NOMO-1 treated with DMSO at 0.1 percent for 48 hours (cell line): Measurements from ENCODE around the gene WDR27.
"Not testable (repeated sequence)": the region's sequence is repeated elsewhere in the genome, so short reads cannot be mapped to it uniquely, and the experiment has no call there.

ENCODE experiments used
- DNase-seq: peaks from one replicate; lab custom pipeline; 2025; ENCODE audit not compliant: unreplicated experiment; lab: John Stamatoyannopoulos, UW

Gene WDR27

DNA sequence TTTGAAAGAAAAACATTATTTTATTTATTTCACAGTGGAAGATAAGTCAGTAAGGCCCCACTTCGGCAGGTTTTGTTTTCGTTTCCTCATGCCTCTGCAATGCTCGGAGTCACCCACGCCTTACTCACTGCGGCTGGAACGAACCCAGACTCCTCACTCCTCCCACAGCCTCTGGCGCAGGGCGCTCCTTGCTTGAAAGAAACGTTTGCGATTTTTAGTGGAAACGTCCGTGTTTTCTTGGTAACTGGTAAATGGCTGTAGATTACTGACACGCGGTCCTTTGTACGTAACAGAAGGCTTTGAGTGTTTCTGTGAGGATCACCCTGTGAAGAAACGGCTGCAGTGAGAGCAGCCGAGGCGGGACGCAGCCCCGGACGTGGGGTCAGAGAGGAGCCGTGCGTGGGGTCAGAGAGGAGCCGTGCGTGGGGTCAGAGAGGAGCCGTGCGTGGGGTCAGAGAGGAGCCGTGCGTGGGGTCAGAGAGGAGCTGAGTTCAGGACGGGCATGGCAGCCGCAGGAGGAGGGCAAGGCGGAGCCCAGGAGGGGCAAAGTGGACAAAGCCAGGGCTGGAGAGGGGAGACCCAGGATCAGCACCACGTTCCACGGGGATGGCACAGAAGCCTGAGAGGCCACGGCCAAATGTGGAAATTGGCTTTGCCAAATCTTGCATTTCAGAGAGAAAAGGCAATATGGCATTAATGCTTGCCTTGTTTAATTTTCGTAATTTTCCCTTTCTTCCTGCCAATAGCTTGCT, 249.5 kb downstream of the WDR27 start:
- no peak for DNase-seq

DNA sequence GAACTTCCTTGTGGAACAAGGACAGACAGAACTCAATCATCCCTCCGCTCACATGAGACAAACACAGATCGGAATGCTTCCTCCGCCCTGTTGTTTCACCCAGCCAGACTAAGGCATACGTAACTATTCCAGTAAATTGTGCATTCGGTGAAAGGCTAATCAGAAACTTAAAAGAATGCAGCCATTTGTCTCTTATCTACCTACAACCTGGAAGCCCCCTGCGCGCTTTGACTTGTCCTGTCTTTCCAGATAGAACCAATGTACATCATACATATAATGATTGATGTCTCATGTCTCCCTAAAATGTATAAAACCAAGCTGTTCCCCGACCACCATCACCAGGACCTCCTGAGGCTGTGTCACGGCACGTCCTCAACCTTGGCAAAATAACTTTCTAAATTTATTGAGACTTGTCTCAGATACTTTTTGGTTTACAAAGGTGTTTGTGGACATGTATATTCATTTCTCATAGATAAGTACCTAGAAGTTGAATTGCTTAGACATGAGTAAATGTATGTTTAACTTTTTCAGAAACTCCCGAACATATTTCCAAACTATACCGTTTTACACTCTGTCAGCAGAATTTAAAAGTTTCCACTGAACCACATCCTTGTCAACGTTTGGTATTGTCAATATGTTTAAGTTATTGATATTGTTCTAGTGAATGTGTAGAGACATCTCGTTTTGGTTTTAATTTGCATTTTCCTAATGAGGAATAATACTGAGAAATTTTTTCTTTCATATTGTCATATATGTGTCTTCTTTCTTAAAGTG, 250.6 kb downstream of the WDR27 start:
- no peak for DNase-seq

DNA sequence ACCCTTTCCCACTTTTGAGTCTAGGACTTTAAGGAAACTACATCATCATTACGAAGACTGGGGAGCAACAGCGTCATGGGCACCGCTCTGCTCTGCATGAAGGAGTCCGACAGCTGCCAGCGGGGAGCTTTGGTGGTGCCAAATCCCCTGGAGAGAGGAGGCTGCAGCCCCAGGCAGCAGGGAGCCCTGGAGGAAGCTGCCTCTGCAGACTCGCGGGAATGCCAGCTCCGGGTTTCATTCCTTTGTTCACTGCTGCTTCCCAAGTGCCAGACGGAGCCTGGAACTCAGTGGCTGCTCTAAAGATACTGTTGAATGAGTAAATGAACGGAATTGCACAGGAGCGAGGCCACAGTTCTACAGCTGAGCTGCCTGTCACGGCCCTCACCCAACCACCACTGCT, 251.7 kb downstream of the WDR27 start:
- DNase-seq, result no peak

DNA sequence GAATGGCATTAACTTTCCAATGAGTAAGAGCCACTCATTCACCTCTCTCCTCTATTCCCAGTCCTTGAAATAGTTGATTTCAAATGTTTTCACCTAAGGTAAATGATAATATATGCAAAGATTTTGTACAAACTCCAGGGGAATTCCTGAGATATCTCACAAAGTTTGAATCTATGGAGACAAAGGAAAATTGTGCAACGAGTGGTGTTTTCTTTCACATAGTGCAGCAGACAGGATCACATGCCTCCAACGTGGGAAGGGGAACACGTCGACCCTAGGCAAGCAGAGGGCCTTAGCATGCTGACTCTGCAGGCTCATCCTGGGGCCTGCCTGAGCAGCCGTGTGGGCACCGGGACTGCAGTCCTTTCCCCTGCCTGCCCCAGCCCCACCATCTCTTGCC, 252.6 kb downstream of the WDR27 start:
- DNase-seq, result no peak

DNA sequence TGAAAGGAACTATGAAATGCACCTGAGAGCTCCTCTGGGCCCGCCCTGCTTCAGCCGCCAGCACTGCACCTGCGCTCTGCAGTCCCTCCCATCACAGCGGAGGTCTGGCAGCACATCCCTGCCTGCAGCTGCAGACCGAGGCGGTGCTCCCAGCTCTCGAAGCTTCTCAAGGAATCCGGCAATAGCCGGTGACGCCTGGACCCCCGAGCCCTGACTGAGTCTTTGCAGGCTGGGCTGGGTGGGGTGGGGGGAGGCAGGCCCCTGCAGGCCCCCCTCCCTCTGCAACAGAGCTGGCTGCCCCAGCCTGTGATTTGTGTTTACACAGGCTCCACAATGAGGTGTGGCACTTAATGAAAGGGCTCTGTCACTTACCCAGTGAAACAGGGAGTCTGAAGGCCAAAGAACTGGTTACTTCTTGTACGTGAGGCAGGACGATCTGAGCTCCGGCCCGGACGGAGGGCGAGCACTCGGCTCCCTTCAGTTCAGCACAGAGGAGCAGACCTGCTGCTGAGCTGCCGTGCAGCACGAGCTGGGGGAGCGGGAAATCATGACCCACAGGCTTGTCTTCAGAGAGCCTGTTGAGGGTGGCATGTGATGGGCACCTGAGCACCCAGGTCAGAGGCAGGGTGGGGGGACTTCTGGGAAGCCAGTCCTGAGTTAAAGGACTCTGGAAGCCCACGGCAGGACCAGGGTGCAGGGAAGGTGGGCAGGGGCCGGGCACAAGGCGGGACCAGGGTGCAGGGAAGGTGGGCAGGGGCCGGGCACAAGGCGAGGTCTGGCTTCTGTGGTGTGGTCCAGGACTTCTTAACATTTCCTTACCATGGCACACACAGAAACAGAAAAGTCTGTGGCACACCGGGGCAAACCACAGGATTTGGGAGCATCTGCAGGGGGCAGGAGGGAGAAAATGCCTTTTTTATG, 255.9 kb downstream of the WDR27 start:
- no peak for DNase-seq

DNA sequence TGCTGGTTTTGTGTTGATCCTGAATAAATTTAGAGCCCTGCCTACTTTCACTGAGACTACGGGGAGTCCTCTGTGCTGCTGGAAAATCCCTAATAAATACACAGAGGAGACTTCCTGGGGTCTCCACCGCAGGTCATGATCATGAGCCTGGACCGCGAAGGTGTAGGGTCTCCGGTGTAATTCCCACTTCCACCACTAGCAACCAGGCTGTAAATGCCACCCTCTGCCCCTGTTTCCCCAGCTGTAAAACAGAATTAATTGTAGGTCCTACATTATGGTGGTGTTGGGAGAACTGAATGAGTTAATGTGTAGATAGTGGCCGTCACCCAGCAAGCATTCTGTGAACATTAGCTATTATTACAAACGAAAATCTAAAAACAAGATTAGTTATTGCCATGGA, 256.6 kb downstream of the WDR27 start:
- DNase-seq, result no peak

DNA sequence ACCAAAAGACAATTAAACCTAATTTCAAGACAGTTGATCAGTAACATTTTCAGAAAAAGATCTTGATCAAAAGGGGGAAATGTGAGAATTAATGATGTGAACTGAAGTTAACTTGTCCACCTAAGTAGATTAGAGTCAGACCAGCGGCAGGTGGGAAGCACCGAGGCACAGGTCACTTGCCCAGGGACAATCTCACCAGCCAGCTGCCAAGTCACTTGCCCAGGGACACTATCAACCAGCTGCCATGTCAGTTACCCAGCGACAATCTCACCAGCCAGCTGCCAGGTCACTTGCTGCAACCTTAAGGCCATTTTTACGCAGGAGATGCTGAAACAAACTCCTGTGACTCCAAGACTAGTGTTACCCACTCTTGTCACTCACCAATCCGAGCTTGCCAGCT, 260.5 kb downstream of the WDR27 start:
- no peak for DNase-seq

DNA sequence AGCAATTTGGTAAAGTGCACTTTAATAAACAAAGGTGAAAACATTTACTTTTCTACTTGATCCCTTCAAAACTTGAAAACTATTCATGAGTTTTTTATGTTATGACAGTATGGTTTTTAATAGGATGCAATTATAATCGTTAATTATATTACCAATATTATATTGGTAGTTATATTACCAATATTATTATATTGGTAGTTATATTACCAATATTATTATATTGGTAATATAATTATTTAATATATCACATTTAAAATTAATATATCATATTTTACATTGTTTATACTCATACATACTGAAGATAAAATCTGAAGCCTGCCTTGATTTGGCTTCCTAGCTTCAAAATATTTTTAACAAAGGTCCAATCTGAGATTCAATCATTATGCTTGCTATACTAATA, 262.1 kb downstream of the WDR27 start:
- DNase-seq, result no peak

DNA sequence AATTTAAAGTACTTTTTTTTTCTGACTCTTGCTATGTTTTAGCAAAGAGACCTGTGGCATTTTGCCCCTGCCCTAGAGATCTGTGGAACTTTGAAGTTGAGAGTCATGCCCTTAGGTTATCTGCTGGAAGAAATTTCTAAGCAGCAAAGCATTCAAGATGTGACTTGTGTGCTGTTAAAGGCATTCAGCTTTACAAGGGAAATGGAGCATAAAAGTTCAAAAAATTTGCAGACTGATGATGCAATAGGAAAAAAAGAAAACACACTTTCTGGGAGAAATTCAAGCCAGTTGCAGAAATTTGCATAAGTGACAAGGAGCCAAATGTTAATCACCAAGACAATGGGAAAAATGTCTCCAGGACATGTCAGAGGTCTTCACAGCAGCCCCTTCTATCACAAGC, 267.3 kb downstream of the WDR27 start:
- DNase-seq, result not testable (repeated sequence)

DNA sequence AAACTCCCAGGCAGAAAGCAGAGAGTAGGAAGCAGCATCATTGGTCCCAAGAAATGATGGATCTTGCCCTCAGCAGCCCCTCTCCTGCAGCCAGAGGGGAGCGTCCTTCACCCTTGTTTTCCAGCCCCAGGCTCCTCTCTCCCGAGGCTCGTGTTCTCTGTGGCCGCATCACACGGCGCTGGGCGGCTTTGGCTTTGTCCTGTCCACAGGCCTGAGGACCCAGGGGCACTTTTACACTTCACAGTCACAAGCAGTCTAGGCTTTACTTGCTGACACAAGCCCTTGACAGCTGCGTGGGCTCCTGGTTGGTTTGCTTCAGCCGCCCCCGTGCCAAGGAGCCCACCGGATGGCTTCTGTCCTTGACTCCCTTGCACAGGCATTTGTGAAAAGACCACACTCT, 272.8 kb downstream of the WDR27 start:
- DNase-seq, result no peak

DNA sequence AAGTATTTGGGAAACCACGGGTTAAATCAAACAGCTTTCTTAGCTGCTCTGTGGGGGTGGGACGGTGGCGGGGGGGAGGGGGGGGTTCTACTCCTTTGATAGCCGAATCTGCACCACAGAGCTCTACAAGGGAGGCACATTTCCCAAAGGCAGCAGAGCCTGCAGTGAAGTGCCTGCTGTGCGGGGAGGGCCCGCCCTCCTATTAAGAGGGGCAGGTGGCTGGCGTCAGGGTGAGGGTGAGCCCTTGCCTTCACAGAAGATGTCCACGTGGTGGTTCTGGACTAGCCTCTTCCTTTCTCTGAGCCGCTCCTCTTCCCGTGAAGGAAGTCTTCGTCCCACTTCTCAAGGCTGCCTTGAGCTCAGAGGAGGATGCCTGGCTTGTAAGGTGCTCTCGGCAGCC, 273.3 kb downstream of the WDR27 start:
- no peak for DNase-seq

DNA sequence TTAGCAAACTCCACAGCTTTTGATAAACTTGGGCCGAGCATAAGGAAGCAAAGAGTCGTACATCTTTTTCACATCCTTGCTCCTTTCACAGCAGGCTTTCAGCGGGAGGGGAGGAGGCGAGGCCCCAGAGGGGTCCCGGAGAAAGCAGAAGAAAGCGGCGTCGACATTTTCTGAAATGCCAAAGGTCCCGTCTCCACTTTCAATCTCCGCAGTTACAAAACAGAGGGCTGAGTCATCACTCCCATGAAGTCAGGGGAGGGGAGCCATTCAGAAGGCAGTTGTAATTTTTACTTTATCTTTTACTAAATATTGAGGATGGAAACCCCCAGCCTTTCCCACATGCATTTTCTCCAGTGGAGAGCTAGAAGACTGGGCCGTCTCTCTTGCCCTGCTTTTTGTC, 274.0 kb downstream of the WDR27 start:
- DNase-seq, result no peak

DNA sequence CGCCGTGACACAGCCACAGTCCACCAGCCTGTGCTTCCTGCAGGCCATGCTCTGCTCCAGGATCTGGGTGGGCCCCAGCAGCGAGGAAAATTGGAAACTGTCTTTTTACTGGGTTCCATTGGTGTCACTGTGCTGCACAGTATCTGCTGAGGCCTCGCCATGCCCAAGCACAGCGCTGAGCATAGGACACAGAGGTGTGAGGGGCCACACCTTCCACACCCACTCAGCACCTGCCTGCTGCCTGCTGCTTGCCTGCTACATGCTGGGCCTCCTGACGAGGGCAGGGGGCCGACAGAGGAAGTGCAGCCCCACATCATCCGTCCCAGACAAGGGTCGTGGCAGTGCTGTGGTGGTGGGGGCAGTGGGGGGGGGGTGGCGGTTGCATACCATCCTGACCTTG, 275.2 kb downstream of the WDR27 start:
- DNase-seq, result no peak

DNA sequence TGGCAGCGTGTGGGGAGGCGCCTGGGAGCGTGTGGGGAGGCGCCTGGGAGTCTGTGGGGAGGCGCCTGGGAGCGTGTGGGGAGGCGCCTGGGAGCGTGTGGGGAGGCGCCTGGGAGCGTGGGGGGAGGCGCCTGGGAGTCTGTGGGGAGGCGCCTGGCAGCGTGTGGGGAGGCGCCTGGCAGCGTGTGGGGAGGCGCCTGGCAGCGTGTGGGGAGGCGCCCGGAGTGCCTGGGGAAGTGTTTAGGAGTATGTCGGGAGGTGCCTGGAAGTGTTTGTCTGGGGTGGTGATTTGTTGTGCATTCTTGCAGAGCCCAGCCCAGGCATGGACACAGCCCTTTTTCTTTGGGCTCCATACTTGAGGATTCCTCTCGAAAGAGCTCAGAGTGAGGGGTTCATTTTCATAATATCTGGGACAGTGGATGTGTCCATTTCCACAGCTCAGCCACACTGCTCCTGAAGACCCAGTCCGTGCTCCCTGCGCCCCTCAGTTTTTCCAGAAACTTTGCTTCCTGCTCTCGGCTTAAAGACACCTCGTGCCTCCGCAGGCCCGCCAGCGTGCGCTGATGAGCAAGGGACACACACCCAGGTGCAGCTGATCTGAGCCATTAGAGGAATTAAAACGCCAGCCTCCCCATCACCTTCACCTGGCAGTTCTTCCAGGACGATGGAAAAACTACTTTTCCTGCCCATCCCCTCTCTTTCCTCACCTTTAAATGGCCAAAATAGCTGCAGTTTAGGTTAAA, 276.0 kb downstream of the WDR27 start:
- no peak for DNase-seq

DNA sequence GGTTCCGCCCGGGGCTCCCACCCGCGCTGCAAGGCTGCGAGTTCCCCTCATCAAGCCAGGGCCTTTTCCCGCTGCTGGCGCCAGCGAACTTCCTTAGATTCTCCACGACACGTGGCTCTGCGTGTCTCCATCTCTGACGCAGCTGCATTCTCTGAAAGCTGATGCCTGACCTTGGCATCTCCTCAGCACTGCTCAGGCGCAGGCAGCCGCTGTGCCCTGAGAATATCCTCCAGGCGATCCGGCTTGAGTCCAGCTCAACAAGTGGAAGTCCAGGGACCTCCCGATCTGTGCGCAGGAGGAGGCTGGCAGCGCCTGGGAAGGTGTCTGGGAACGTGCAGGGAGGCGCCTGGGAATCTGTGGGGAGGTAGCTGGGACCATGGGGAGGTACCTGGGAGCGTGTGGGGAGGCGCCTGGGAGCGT, 277.0 kb downstream of the WDR27 start:
- DNase-seq, result no peak

DNA sequence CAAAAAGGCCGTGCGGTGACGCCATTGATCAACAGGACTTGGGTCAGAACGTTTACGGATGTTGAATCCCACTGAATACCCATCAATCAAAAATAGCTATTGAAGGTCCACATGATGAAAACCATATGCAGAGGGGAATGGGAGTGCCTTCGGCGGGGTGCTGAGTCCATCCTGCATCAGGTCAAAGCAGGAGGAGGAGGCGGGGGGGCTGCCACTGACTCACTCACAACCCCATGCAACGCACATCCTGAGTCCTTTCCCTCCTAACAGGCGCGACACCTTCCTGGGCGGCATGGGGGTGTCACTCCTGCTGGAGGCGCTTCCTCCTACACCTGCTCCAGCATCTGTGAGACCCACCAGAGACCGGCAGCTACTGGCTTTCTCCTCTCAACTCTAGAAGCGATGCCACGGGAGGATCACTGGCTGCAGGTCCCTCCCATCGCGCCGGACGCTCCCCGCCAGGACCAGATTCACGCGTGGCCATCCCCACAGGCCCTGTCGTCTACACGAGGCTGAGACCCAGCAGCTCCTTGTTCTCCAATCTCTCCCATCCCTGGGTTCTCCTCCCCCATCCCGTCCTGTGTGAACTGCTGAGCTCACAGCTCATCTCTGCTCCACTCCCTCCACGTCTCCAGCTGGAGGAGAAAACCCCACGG, 277.6 kb downstream of the WDR27 start:
- DNase-seq, result no peak

DNA sequence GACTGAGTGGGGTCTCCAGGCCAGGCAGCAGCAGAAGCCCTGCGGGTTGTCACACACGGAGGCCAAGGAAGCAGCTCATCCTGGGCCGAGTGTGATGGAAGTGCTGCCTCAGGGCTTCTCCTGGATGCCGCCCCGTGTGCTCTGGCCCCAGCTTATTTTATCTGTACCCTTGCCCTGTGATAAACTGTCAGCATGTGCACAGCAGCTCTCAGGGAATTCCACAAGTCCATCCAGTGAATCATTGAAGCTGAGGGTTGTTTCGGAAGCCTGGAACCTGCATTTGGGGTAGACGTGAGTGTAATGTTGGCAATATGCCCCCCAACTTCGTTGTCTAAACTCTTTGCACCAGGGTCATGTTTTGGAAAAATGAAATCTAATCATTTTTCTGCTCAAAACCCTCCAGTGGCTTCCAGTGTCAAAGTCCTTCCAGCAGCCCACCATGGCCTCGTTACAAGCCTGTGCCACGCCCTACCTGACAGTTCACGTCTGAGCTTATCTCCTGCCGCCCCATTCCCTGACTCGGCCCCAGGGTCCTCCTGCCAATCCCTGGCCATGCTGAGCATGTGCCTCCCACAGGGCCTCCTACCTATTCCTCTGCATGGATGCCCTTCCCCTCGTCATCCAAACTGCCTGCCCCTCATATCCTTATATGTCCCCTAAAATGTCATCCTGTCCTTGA, 280.1 kb downstream of the WDR27 start:
- no peak for DNase-seq

DNA sequence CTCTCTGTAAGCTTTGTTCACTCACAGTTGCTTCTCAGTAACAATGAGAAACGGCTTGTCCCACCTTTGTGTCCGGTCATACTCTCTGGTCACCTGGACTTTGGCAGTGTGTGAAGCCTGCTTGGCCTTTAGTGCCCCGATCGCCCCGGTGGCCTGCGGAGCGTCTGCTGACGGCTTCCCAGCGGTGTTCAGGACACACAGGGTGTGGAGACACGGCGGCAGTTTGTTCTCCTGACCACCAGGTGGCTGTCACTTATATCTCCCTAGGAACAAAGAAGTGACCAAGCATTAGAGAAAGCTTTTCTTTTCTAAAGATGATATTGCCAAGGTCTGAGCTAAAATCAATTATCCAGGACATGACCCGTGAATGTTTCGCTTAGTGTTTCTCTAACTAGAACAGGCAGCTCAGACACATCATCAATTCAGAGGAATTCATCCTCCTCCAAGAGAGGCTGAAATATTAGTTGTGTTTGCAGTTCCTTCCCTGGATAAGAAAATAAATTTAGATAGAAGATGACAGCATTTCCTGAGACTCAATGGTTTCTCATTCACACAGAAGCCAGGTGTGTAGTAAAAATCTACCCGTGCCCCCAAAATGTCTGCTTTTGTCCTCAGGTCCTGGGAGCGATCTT, 280.8 kb downstream of the WDR27 start:
- no peak for DNase-seq

DNA sequence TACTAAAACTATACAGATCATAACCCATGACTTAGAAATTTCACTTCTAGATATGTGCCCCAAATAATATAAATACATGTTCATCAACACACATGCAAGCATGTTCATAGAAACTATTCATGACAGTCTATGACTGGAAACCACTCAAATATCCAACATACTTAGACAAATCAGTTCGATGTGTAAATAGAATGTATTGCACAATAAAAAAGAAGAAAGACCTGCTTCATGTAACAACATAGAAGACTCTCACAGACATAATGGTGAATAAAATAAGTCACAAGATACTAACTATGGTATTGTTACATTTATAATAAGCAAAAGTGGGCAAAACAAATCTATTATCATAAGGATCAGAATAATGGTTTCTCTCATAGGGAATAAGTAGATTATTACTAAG, 284.7 kb downstream of the WDR27 start:
- no peak for DNase-seq
